ENCODE measurements around the gene GSTT4.
"Not testable (repeated sequence)": the region's sequence is repeated elsewhere in the genome, so short reads cannot be mapped to it uniquely, and the experiment has no call there.

The GSTT4 gene

GRCh38 chr22:24049978-24050377 is 44.7 kb upstream of the GSTT4 start:
- peaks cover 47% of the 10 kb centered on the region for H3K36me3 ChIP-seq
- H3K27me3 ChIP-seq: no peaks in the 10 kb centered on the region
- TF ChIP-seq CTCF (IDR thresholded peaks at IDR 0.05): no peak
- H3K4me3 ChIP-seq (ENCODE audit: low read depth in 1 of 2, low read length in 1 of 2): no peak overlapping the region
- H3K27ac ChIP-seq: no peak overlapping the region
- no peaks in the 10 kb centered on the region for H3K4me1 ChIP-seq (ENCODE audit: control insufficient read depth in 1 of 2, insufficient read depth in 1 of 2, low read depth in 1 of 2, low read length in 1 of 2)
- no peaks in the 10 kb centered on the region for H3K9me3 ChIP-seq

DNA sequence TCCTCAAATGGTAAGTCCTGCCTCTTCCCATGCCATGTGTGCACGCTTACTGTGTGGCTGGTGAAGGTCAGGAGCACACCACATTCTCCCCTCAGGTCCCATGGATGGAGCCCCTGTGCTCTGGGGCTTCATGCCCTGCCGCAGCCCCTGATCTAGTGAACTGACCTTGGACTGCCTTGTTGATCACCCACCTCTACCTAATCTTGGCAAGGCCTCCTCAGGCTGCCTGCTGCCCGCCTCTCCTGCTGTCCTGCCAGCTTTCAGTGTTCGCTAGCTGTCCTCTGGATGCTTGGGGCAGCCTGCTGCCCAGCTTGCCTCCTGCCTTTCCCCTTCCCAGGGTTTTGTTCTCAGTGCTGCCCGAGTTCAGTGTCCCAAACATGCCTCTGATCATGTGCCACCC is 44.0 kb upstream of the GSTT4 start:
- H3K27me3 ChIP-seq: no peaks in the 10 kb centered on the region
- H3K9me3 ChIP-seq: no peaks in the 10 kb centered on the region
- H3K4me1 ChIP-seq (ENCODE audit: control insufficient read depth in 1 of 2, insufficient read depth in 1 of 2, low read depth in 1 of 2, low read length in 1 of 2): no peaks in the 10 kb centered on the region
- no peak overlapping the region for H3K27ac ChIP-seq
- no peak for TF ChIP-seq CTCF (IDR thresholded peaks at IDR 0.05)
- H3K4me3 ChIP-seq (ENCODE audit: low read depth in 1 of 2, low read length in 1 of 2): no peak overlapping the region
- H3K36me3 ChIP-seq: peaks cover 39% of the 10 kb centered on the region

DNA sequence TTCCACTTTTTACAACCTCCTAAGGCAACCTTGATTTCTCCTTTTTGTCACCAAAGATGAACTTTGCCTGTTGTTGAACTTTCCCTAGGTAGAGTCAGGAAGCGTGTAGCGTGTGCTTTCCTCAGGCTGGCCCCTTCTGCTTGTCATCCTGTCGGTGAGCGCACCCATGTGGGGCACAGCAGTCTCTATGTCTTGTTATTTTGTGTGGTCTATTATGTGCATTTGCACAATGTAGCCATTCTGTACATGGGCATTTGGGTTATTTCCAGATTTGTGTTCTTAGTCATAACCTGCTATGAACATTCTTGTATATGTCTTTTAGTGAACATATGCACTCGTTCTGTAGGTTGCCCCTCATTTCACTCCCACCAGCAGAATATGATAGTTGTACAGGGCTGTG is 40.8 kb upstream of the GSTT4 start:
- H3K27ac ChIP-seq: no peak overlapping the region
- TF ChIP-seq CTCF (IDR thresholded peaks at IDR 0.05): no peak
- no peaks in the 10 kb centered on the region for H3K4me1 ChIP-seq (ENCODE audit: control insufficient read depth in 1 of 2, insufficient read depth in 1 of 2, low read depth in 1 of 2, low read length in 1 of 2)
- no peaks in the 10 kb centered on the region for H3K9me3 ChIP-seq
- H3K4me3 ChIP-seq (ENCODE audit: low read depth in 1 of 2, low read length in 1 of 2): no peak overlapping the region
- H3K36me3 ChIP-seq: peaks cover 35% of the 10 kb centered on the region
- no peaks in the 10 kb centered on the region for H3K27me3 ChIP-seq

DNA sequence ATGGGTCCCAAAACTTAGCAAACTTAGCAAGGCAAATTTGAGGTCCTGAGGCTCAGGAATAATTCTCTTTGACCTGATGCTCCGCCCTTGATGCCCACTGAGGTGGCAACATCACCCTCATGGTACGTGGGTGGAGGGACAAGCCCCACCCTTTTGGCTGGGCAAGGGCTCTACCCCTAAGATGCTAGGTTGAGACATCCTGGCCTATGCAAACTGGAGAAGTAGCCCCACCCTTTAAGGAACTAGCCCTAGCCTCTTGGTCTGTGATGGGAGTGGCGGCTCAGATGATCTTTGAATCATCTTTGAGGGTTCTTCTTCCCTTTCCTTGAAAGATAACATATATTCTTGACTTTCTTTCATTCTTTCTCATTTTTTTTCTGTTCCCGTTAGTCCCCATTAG is 38.7 kb upstream of the GSTT4 start:
- H3K9me3 ChIP-seq: no peaks in the 10 kb centered on the region
- H3K27ac ChIP-seq: no peak overlapping the region
- TF ChIP-seq CTCF (IDR thresholded peaks at IDR 0.05): no peak
- no peak overlapping the region for H3K4me3 ChIP-seq (ENCODE audit: low read depth in 1 of 2, low read length in 1 of 2)
- peaks cover 33% of the 10 kb centered on the region for H3K36me3 ChIP-seq
- no peaks in the 10 kb centered on the region for H3K4me1 ChIP-seq (ENCODE audit: control insufficient read depth in 1 of 2, insufficient read depth in 1 of 2, low read depth in 1 of 2, low read length in 1 of 2)
- H3K27me3 ChIP-seq: no peaks in the 10 kb centered on the region

DNA sequence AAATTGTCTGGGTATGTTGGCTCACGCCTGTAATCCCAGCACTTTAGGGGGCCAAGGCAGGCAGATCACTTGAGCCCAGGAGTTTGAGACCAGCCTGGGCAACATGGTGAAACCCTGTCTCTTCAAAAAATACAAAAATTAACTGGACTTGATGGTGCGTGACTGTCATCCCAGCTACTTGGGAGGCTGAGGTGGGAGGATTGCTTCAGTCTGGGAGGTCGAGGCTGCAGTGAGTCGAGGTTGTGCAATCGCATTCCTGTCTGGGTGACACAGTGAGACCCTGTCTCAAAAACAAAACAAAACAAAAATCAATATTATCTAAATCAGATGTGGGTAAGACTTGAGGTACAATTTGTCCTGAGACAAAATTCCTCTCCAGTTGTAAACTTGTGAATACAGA is 38.2 kb upstream of the GSTT4 start:
- H3K36me3 ChIP-seq: peaks cover 35% of the 10 kb centered on the region
- H3K4me3 ChIP-seq (ENCODE audit: low read depth in 1 of 2, low read length in 1 of 2); H3K27ac ChIP-seq; H3K4me1 ChIP-seq (ENCODE audit: control insufficient read depth in 1 of 2, insufficient read depth in 1 of 2, low read depth in 1 of 2, low read length in 1 of 2); H3K27me3 ChIP-seq; H3K9me3 ChIP-seq: not testable (repeated sequence)

DNA sequence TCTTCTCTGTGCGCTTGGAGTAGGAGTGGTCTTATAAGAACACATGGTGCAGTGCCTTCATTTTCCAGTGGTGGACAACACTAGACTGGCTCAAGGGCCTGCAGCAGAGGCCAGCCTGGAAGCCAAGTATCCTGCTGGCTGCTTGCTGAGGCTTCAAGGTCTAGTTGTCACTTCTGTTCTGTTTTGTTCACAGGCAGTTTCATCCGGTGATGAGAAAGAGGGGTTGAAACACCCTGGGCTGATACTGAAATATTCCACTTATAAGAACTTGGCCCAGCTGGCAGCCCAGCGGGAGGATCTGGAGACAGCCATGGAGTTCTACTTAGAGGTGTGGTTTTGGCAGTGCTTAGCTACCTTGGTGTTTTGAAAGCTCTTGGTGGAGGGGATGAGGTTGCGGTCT is 35.7 kb upstream of the GSTT4 start:
- Histone ChIP-seq H3K36me3 (peaks cover 50% of the 10 kb centered on the region), H3K27me3 (no peaks in the 10 kb centered on the region), H3K4me3 (ENCODE audit: low read depth in 1 of 2, low read length in 1 of 2) (no peak overlapping the region), H3K4me1 (ENCODE audit: control insufficient read depth in 1 of 2, insufficient read depth in 1 of 2, low read depth in 1 of 2, low read length in 1 of 2) (no peaks in the 10 kb centered on the region), H3K27ac (no peak overlapping the region), H3K9me3 (no peaks in the 10 kb centered on the region)
- no peak for TF ChIP-seq CTCF (IDR thresholded peaks at IDR 0.05)

All from neutrophil (primary cell).